GM12878 (cell line): ENCODE measurements around the gene HDAC9. TPM values are rescaled to one million over a fixed set of nuclear protein-coding genes. Genes with fewer than 3 reads are reported as not detected.

Experiments used
- ATAC-seq: fragments of 200-7000 bp; cut with Tn5 transposase; 3 replicates; pipeline ENCODE4 v1.9.1; 2020; ENCODE audit warnings: mild to moderate bottlenecking, moderate library complexity
- BruUV-seq: library from RNA; stranded (reverse); fragments of 400-500 nt; replicated peaks from 2 replicates; lab custom pipeline; 2021; lab: Mats Ljungman, UMichigan
- CTCF ChIA-PET: fragments of 300-600 bp; sonication (Branson Sonifier 250); formaldehyde crosslinking; extraction: SDS; loops from one replicate; lab custom pipeline; 2021; ENCODE audit warnings: inconsistent platforms; lab: Yijun Ruan, JAX
- POLR2A ChIA-PET: fragments of 350-600 bp; formaldehyde crosslinking; extraction: SDS; loops from one replicate; lab custom pipeline; 2021; ENCODE audit warnings: inconsistent platforms; lab: Charles Lee
- RAD21 ChIA-PET: fragments of 300-600 bp; sonication (Branson Sonifier 250); formaldehyde crosslinking; loops from one replicate; lab custom pipeline; 2023; ENCODE audit warnings: antibody characterized with exemption; ENCODE audit not compliant: unreplicated experiment; lab: Charles Lee
- SMC1A ChIA-PET: fragments of 300-600 bp; sonication (Branson Sonifier 250); formaldehyde crosslinking; loops from one replicate; lab custom pipeline; 2023; ENCODE audit not compliant: unreplicated experiment, uncharacterized antibody; lab: Charles Lee
- DNase-seq: peaks from one replicate; pipeline ENCODE4 v3.0.0-alpha.2; 2011; ENCODE audit warnings: low read depth, low spot score
- FAIRE-seq: peaks from 3 replicates; lab custom pipeline; 2011; peaks lifted over from hg19 to GRCh38; lab: Jason Lieb, UNC
- H2AFZ ChIP-seq: 2 replicates; pipeline ENCODE4 v1.6.0; 2011; ENCODE audit warnings: low read depth, low read length, control low read depth; ENCODE audit not compliant: control insufficient read depth
- H3K27ac ChIP-seq: 2 replicates; pipeline ENCODE4 v1.5.1; 2011; ENCODE audit warnings: control low read depth; ENCODE audit not compliant: control insufficient read depth, insufficient read depth
- H3K27me3 ChIP-seq, 2 experiments: replicated peaks in 1 of 2; 2 replicates each; pipeline versions ENCODE4 v1.6.0 to v1.6.1; 2011; ENCODE audit warnings: low read length in 1 of 2; ENCODE audit not compliant: control insufficient read depth in 2 of 2, insufficient read depth in 2 of 2
- H3K36me3 ChIP-seq, 2 experiments: 2 replicates each; pipeline ENCODE4 v1.5.1; 2011; ENCODE audit warnings: low read length in 1 of 2; ENCODE audit not compliant: control insufficient read depth in 2 of 2, insufficient read depth in 2 of 2
- H3K4me1 ChIP-seq: 2 replicates; pipeline ENCODE4 v1.6.1; 2011; ENCODE audit warnings: mild to moderate bottlenecking, low read length, moderate library complexity, mixed read lengths; ENCODE audit not compliant: control insufficient read depth, insufficient read depth
- H3K4me2 ChIP-seq: 2 replicates; pipeline ENCODE4 v1.6.0; 2011; ENCODE audit warnings: control low read depth; ENCODE audit not compliant: control insufficient read depth, insufficient read depth
- H3K4me3 ChIP-seq: fragments of 200-600 bp; sonication (generic); 2 replicates; pipeline ENCODE4 v1.5.1; 2016
- H3K79me2 ChIP-seq: 2 replicates; pipeline ENCODE4 v1.6.0; 2011; ENCODE audit warnings: low read length; ENCODE audit not compliant: control insufficient read depth, insufficient read depth
- H3K9ac ChIP-seq: 2 replicates; pipeline ENCODE4 v1.8.0; 2011; ENCODE audit warnings: low read length, control low read depth, mixed read lengths; ENCODE audit not compliant: control insufficient read depth, insufficient read depth
- H3K9me3 ChIP-seq: replicated peaks from 3 replicates; pipeline ENCODE4 v1.5.1; 2011; ENCODE audit warnings: mild to moderate bottlenecking, low read length; ENCODE audit not compliant: control insufficient read depth, insufficient read depth
- H4K20me1 ChIP-seq: 2 replicates; pipeline ENCODE4 v1.6.0; 2011; ENCODE audit not compliant: control insufficient read depth, insufficient read depth
- BCL11A ChIP-seq: IDR thresholded peaks from 2 replicates; pipeline ENCODE4 v1.6.1; 2011; ENCODE audit warnings: low read depth, low read length
- BMI1 ChIP-seq: fragments of 450-650 bp; IDR thresholded peaks from 2 replicates; pipeline ENCODE4 v1.6.1; 2016; ENCODE audit warnings: mild to moderate bottlenecking, moderate library complexity, borderline replicate concordance
- EGR1 ChIP-seq, 2 experiments: IDR thresholded peaks; 1 replicate in 1 of 2; 2 replicates in 1 of 2; pipeline ENCODE4 v1.6.1; 2011 to 2012; ENCODE audit warnings: low read depth in 2 of 2, low read length in 2 of 2, borderline replicate concordance in 1 of 2, mild to moderate bottlenecking in 1 of 2, moderate library complexity in 1 of 2
- EZH2 ChIP-seq: IDR thresholded peaks from 2 replicates; pipeline ENCODE4 v1.6.1; 2012; ENCODE audit warnings: low read depth, mild to moderate bottlenecking, control low read depth, inconsistent platforms, low read length, borderline replicate concordance; ENCODE audit not compliant: control insufficient read depth
- HDGF ChIP-seq: fragments of 450-650 bp; IDR thresholded peaks from 2 replicates; pipeline ENCODE4 v1.6.1; 2016; ENCODE audit warnings: antibody characterized with exemption
- KDM1A ChIP-seq: fragments of 200-600 bp; sonication (generic); IDR thresholded peaks from 2 replicates; pipeline ENCODE4 v1.6.1; 2016; ENCODE audit warnings: borderline replicate concordance
- NRF1 ChIP-seq: conservative IDR thresholded peaks from 2 replicates; pipeline ENCODE4 v1.6.1; 2011; ENCODE audit warnings: mild to moderate bottlenecking, low read depth, low read length, improper control_type of control experiment
- SMAD5 ChIP-seq: IDR thresholded peaks from 2 replicates; pipeline ENCODE4 v1.6.1; 2016; ENCODE audit warnings: antibody characterized with exemption, low read depth
- SMARCA5 ChIP-seq: fragments of 450-650 bp; IDR thresholded peaks from 2 replicates; pipeline ENCODE4 v1.6.1; 2017; ENCODE audit warnings: mild to moderate bottlenecking
- SMC3 ChIP-seq: IDR thresholded peaks from 2 replicates; pipeline ENCODE4 v1.6.1; 2011; ENCODE audit warnings: low read length, improper control_type of control experiment, borderline replicate concordance
- SP1 ChIP-seq: IDR thresholded peaks from one replicate; pipeline ENCODE4 v1.6.1; 2011; ENCODE audit warnings: low read depth, low read length
- TAF1 ChIP-seq: IDR thresholded peaks from 2 replicates; pipeline ENCODE4 v1.6.1; 2011; ENCODE audit warnings: mild to moderate bottlenecking, low read depth, low read length, borderline replicate concordance
- ZBED1 ChIP-seq: IDR thresholded peaks from 2 replicates; pipeline ENCODE4 v1.6.1; 2016; ENCODE audit warnings: borderline replicate concordance
- ZNF687 ChIP-seq: fragments of 450-650 bp; IDR thresholded peaks from 2 replicates; pipeline ENCODE4 v1.6.1; 2017; ENCODE audit warnings: mild to moderate bottlenecking, moderate library complexity
- WGBS: methylation state at CpG from one replicate; pipeline ENCODE4 v1.1.6; 2016; ENCODE audit warnings: low lambda C conversion rate; ENCODE audit not compliant: insufficient replicate concordance, insufficient coverage; ENCODE audit errors: missing lambda C conversion rate; 5-methylcytosine and 5-hydroxymethylcytosine counted together
- in situ Hi-C: fragments of 300-500 bp; cut with MboI; formaldehyde crosslinking; loops from 9 replicates; pipeline ENCODE4 v1.14.3; 2018; ENCODE audit warnings: mixed read lengths
- intact Hi-C: fragments of 100-400 bp; cut with micrococcal nuclease; formaldehyde crosslinking; loops from one replicate; pipeline ENCODE4 v1.14.2; 2022; ENCODE audit not compliant: unreplicated experiment
- polyA plus RNA-seq, 11 experiments: library from polyadenylated mRNA; depleted of rRNA in 4 of 11; unstranded in 6 of 11; stranded (reverse) in 5 of 11; fragments of >200 nt; fragmentation: Nextera tagmentation in 4 of 11; fragmentation: Illumina TruSeq in 1 of 11; extraction: Ambion mirVana in 4 of 11; extraction: Trizol in 1 of 11; gene quantifications; 1 replicate in 1 of 11; 2 replicates in 10 of 11; pipeline versions ENCODE4 v1.2.1 to v1.2.3, GENCODE V29; 2011 to 2016; ENCODE audit warnings: inconsistent platforms in 2 of 11, missing spikeins in 2 of 11, low read depth in 1 of 11
- total RNA-seq, 4 experiments: library from RNA; depleted of rRNA in 3 of 4; stranded (reverse); fragments of >200 nt in 3 of 4; fragmentation: Illumina TruSeq in 1 of 4; extraction: Trizol in 1 of 4; gene quantifications; 2 replicates each; pipeline versions ENCODE4 v1.2.1 to v1.2.3, GENCODE V29; 2013 to 2021
- TF ChIP-seq, protein P1 (sequence below): fragments of 450-650 bp; IDR thresholded peaks from 2 replicates; pipeline ENCODE4 v1.6.1; 2017; ENCODE audit warnings: mild to moderate bottlenecking, moderate library complexity
- TF ChIP-seq, protein P2 (sequence below): fragments of 450-650 bp; IDR thresholded peaks from 2 replicates; pipeline ENCODE4 v1.6.1; 2014; ENCODE audit warnings: mild to moderate bottlenecking

The HDAC9 gene
- total and polyA plus RNA-seq, 10 of the 15 experiments (the other 5 are each of a cell fraction or from before 2014, with no cell fraction given): 0.73 to 12.8 (median 0.92) TPM

GRCh38 chr7:18535810-18536415 lies 40.4 kb downstream of the HDAC9 start:
- Histone ChIP-seq H3K4me1 (no peaks in the 10 kb centered on the region), H3K4me2 (no peak overlapping the region), H3K9me3 (no peaks in the 10 kb centered on the region), H3K27me3 (no peaks in the 10 kb centered on the region), H3K9ac (no peak overlapping the region), H2AFZ (no peak overlapping the region), H3K36me3 (no peaks in the 10 kb centered on the region), H3K27ac (no peak overlapping the region), H3K79me2 (no peaks in the 10 kb centered on the region), H3K4me3 (no peak overlapping the region), H4K20me1 (no peaks in the 10 kb centered on the region)
- in situ Hi-C loops: no loop called here
- RAD21 ChIA-PET: interaction anchor here (0.6 to 1.2 kb wide), 2 partner anchors 22 to 33 kb away, joined by 3 read pairs; no protein-coding TSS in a partner anchor
- POLR2A ChIA-PET: interaction anchor here (1.4 kb wide), 1 partner anchor 27 kb away, joined by 5 read pairs; no protein-coding TSS in a partner anchor
- CTCF ChIA-PET: interaction anchor here (1.5 to 1.6 kb wide), 2 partner anchors 10 to 26 kb away, joined by 3 to 7 read pairs; no protein-coding TSS in a partner anchor
- DNase-seq (no peak), ATAC-seq (no peak), FAIRE-seq (no peak)
- intact Hi-C loops: no loop called here
- BruUV-seq: no TSS peak
- SMC1A ChIA-PET: interaction anchor here (0.6 to 1.4 kb wide), 5 partner anchors 10 to 246 kb away, joined by 3 read pairs; no protein-coding TSS in a partner anchor
- 44% methylated on average over 2 of the region's 2 CpGs for WGBS
- no peak for TF ChIP-seq SMARCA5
- TF ChIP-seq BMI1: no peak
- TF ChIP-seq KDM1A: no peak
- TF ChIP-seq SMAD5: no peak
- TF ChIP-seq SP1: no peak
- no peak for TF ChIP-seq NRF1
- TF ChIP-seq EZH2: no peak
- no peak for TF ChIP-seq ZNF687
- TF ChIP-seq EGR1 (IDR thresholded peaks at IDR 0.05; ENCODE audit: borderline replicate concordance in 1 of 2, low read depth in 2 of 2, low read length in 2 of 2): no peak
- TF ChIP-seq, protein P1, sequence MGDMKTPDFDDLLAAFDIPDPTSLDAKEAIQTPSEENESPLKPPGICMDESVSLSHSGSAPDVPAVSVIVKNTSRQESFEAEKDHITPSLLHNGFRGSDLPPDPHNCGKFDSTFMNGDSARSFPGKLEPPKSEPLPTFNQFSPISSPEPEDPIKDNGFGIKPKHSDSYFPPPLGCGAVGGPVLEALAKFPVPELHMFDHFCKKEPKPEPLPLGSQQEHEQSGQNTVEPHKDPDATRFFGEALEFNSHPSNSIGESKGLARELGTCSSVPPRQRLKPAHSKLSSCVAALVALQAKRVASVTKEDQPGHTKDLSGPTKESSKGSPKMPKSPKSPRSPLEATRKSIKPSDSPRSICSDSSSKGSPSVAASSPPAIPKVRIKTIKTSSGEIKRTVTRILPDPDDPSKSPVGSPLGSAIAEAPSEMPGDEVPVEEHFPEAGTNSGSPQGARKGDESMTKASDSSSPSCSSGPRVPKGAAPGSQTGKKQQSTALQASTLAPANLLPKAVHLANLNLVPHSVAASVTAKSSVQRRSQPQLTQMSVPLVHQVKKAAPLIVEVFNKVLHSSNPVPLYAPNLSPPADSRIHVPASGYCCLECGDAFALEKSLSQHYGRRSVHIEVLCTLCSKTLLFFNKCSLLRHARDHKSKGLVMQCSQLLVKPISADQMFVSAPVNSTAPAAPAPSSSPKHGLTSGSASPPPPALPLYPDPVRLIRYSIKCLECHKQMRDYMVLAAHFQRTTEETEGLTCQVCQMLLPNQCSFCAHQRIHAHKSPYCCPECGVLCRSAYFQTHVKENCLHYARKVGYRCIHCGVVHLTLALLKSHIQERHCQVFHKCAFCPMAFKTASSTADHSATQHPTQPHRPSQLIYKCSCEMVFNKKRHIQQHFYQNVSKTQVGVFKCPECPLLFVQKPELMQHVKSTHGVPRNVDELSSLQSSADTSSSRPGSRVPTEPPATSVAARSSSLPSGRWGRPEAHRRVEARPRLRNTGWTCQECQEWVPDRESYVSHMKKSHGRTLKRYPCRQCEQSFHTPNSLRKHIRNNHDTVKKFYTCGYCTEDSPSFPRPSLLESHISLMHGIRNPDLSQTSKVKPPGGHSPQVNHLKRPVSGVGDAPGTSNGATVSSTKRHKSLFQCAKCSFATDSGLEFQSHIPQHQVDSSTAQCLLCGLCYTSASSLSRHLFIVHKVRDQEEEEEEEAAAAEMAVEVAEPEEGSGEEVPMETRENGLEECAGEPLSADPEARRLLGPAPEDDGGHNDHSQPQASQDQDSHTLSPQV: no peak
- TF ChIP-seq ZBED1: no peak
- TF ChIP-seq HDGF: no peak
- TF ChIP-seq, protein P2, sequence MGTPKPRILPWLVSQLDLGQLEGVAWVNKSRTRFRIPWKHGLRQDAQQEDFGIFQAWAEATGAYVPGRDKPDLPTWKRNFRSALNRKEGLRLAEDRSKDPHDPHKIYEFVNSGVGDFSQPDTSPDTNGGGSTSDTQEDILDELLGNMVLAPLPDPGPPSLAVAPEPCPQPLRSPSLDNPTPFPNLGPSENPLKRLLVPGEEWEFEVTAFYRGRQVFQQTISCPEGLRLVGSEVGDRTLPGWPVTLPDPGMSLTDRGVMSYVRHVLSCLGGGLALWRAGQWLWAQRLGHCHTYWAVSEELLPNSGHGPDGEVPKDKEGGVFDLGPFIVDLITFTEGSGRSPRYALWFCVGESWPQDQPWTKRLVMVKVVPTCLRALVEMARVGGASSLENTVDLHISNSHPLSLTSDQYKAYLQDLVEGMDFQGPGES: no peak
- no peak for TF ChIP-seq SMC3
- TF ChIP-seq TAF1: no peak
- no peak for TF ChIP-seq BCL11A
